ENCODE results near the gene RAX2. TPM values are rescaled to one million over a fixed set of nuclear protein-coding genes. Genes with fewer than 3 reads are reported as not detected.

RAX2 gene
- total RNA-seq: not detected

GRCh38 chr19:3771906-3772455 lies at the start of gene RAX2:
RAX2 (minus strand) TSS chr19:3772228; CDS start chr19:3771742, 486 bp downstream.

GRCh38 chr19:3785938-3786824 lies 14.2 kb upstream of the RAX2 start, which contains the start of gene MATK:
MATK (minus strand) TSS chr19:3786381; CDS start chr19:3785135, 1,246 bp downstream.

GRCh38 chr19:3762501-3763459 lies 9.2 kb downstream of the RAX2 start, which contains the start of gene MRPL54:
MRPL54 (plus strand) TSS chr19:3762682; CDS start chr19:3762701, 19 bp downstream.

GRCh38 chr19:3761382-3762129 lies 10.5 kb downstream of the RAX2 start, which contains the start of gene APBA3:
APBA3 (minus strand) TSS chr19:3761692; CDS start chr19:3760264, 1,428 bp downstream.

Small RNA genes within 50 kb of the gene (small RNA-seq; reads per million reads assigned to genes)
- gene AC005777.1: not detected

Other genes starting within 250 kb of the RAX2 start
- gene TEKTIP1, start 233.1 kb downstream of the RAX2 start, total RNA-seq: not detected
- 38.5 TPM for gene MFSD12, start 214.6 kb downstream of the RAX2 start, total RNA-seq
- 20.8 TPM for gene HMG20B, start 199.3 kb downstream of the RAX2 start, total RNA-seq
- 0.23 TPM for gene GIPC3, start 186.8 kb downstream of the RAX2 start, total RNA-seq
- 1.4 TPM for gene TBXA2R, start 165.4 kb downstream of the RAX2 start, total RNA-seq
- gene CACTIN, start 145.4 kb downstream of the RAX2 start, total RNA-seq: 16.6 TPM
- gene PIP5K1C, start 71.8 kb downstream of the RAX2 start, total RNA-seq: 27.9 TPM
- gene TJP3, start 63.8 kb downstream of the RAX2 start, total RNA-seq: 1.2 TPM
- gene APBA3, start 10.5 kb downstream of the RAX2 start, total RNA-seq: 11.3 TPM
- gene MRPL54, start 9.5 kb downstream of the RAX2 start, total RNA-seq: 34.4 TPM
- gene MATK, start 14.2 kb upstream of the RAX2 start, total RNA-seq: 25.1 TPM
- 12.0 TPM for gene ZFR2, start 96.8 kb upstream of the RAX2 start, total RNA-seq
- gene ATCAY, start 108.5 kb upstream of the RAX2 start, total RNA-seq: 105 TPM
- gene NMRK2, start 160.8 kb upstream of the RAX2 start, total RNA-seq: not detected
- gene DAPK3, start 198.9 kb upstream of the RAX2 start, total RNA-seq: 58.1 TPM
- 1,635 TPM for gene EEF2, start 213.2 kb upstream of the RAX2 start, total RNA-seq
- gene PIAS4, start 235.5 kb upstream of the RAX2 start, total RNA-seq: 21.9 TPM

Measured in diencephalon (tissue), 1 donor.